A673 (cell line): Measurements from ENCODE around the gene KRT8. TPM values are rescaled to one million over a fixed set of nuclear protein-coding genes. Genes with fewer than 3 reads are reported as not detected.

Source experiments
- BruUV-seq: library from RNA; stranded (reverse); fragments of 400-500 nt; replicated peaks from 2 replicates; lab custom pipeline; 2021; lab: Mats Ljungman, UMichigan
- CTCF ChIA-PET: fragments of 300-600 bp; sonication (Branson Sonifier 250); formaldehyde crosslinking; loops from one replicate; lab custom pipeline; 2022; ENCODE audit warnings: antibody characterized with exemption; lab: Charles Lee
- POLR2A ChIA-PET: fragments of 300-600 bp; sonication (Branson Sonifier 250); formaldehyde crosslinking; loops from one replicate; lab custom pipeline; 2022; ENCODE audit warnings: antibody characterized with exemption; ENCODE audit not compliant: low non-redundant PET; lab: Charles Lee
- DNase-seq: peaks from one replicate; pipeline ENCODE4 v3.0.0-alpha.2; 2015; ENCODE audit warnings: low spot score
- H3K27ac ChIP-seq: fragments of 200-600 bp; sonication (generic); 2 replicates; pipeline ENCODE4 v1.5.1; 2016; ENCODE audit warnings: mixed run types, low read depth, mild to moderate bottlenecking, mixed read lengths, antibody characterized with exemption, low read length; ENCODE audit not compliant: poor library complexity, severe bottlenecking
- H3K27me3 ChIP-seq: fragments of 200-600 bp; sonication (generic); replicated peaks from 2 replicates; pipeline ENCODE4 v1.6.1; 2017; ENCODE audit warnings: mixed run types, low read depth, mild to moderate bottlenecking, mixed read lengths, antibody characterized with exemption, low read length; ENCODE audit not compliant: insufficient read depth, poor library complexity
- H3K36me3 ChIP-seq: fragments of 200-600 bp; sonication (generic); 2 replicates; pipeline ENCODE4 v1.6.1; 2016; ENCODE audit warnings: mixed run types, mild to moderate bottlenecking, mixed read lengths, antibody characterized with exemption, low read length; ENCODE audit not compliant: insufficient read depth, poor library complexity, severe bottlenecking
- H3K4me1 ChIP-seq: fragments of 200-600 bp; sonication (generic); 2 replicates; pipeline ENCODE4 v1.6.1; 2017; ENCODE audit warnings: mixed run types, mild to moderate bottlenecking, mixed read lengths, antibody characterized with exemption, low read length; ENCODE audit not compliant: insufficient read depth, poor library complexity, severe bottlenecking
- H3K4me3 ChIP-seq: fragments of 200-600 bp; sonication (generic); 2 replicates; pipeline ENCODE4 v1.5.1; 2016; ENCODE audit warnings: low read depth, mixed run types, mild to moderate bottlenecking, mixed read lengths, low read length; ENCODE audit not compliant: poor library complexity, severe bottlenecking
- H3K9me3 ChIP-seq: fragments of 200-600 bp; sonication (generic); 2 replicates; pipeline ENCODE4 v1.6.1; 2016; ENCODE audit warnings: mixed run types, low read depth, mild to moderate bottlenecking, mixed read lengths, antibody characterized with exemption, low read length; ENCODE audit not compliant: poor library complexity, severe bottlenecking
- CTCF ChIP-seq: fragments of 300-800, 200-600 bp; sonication (generic); conservative IDR thresholded peaks from 2 replicates; pipeline ENCODE4 v1.5.1; 2017; ENCODE audit warnings: low read depth, mild to moderate bottlenecking, antibody characterized with exemption, low read length, moderate library complexity, mixed read lengths
- EZH2 ChIP-seq: fragments of 200-600 bp; sonication (generic); IDR thresholded peaks from 2 replicates; pipeline ENCODE4 v1.6.1; 2017; ENCODE audit warnings: borderline replicate concordance, low read depth, mild to moderate bottlenecking, mixed read lengths, antibody characterized with exemption, low read length; ENCODE audit not compliant: poor library complexity, severe bottlenecking
- intact Hi-C: fragments of 100-400 bp; cut with micrococcal nuclease; formaldehyde crosslinking; loops from one replicate; pipeline ENCODE4 v1.10.0; 2022; ENCODE audit not compliant: unreplicated experiment
- total RNA-seq: library from RNA; stranded (reverse); gene quantifications from 2 replicates; pipeline ENCODE4 v1.2.3, GENCODE V29; 2021

Gene KRT8
- total RNA-seq, 1 experiment from 2014 or later, result 15.4 TPM

GRCh38 chr12:52907092-52907810 is 2.4 kb upstream of the KRT8 start:
- DNase-seq, result peak; percentile 30
- H3K4me3 ChIP-seq, result no peak overlapping the region
- TF ChIP-seq CTCF, result no peak
- no peak for TF ChIP-seq EZH2
- BruUV-seq, result no TSS peak
- H3K36me3 ChIP-seq, result no peaks in the 10 kb centered on the region
- H3K27ac ChIP-seq, result peak overlapping the region; percentile 67
- ChIA-PET POLR2A (no interaction called here), CTCF (no interaction called here)
- no peaks in the 10 kb centered on the region for H3K27me3 ChIP-seq
- H3K4me1 ChIP-seq, result peaks cover 19% of the 10 kb centered on the region
- H3K9me3 ChIP-seq, result no peaks in the 10 kb centered on the region
- intact Hi-C loops, result no loop called here

GRCh38 chr12:52906191-52906601 is 1.3 kb upstream of the KRT8 start:
- Histone ChIP-seq H3K36me3 (no peaks in the 10 kb centered on the region), H3K4me1 (peaks cover 19% of the 10 kb centered on the region), H3K27ac (no peak overlapping the region), H3K9me3 (no peaks in the 10 kb centered on the region), H3K4me3 (no peak overlapping the region), H3K27me3 (no peaks in the 10 kb centered on the region)
- CTCF ChIA-PET, result no interaction called here
- no peak for TF ChIP-seq CTCF
- DNase-seq, result no peak
- no TSS peak for BruUV-seq
- POLR2A ChIA-PET, result interaction anchor here (0.6 kb wide), 1 partner anchor 100 kb away, joined by 8 read pairs; the partner anchor contains the start of gene EIF4B
- intact Hi-C loops, result no loop called here

GRCh38 chr12:52903855-52904508 is 894 bp downstream of the KRT8 start:
- no peaks in the 10 kb centered on the region for H3K27me3 ChIP-seq
- H3K4me1 ChIP-seq, result peaks cover 19% of the 10 kb centered on the region
- POLR2A ChIA-PET, result no interaction called here
- no peak overlapping the region for H3K27ac ChIP-seq
- peak overlapping the region; percentile 23 for H3K4me3 ChIP-seq
- no peaks in the 10 kb centered on the region for H3K36me3 ChIP-seq
- CTCF ChIA-PET, result no interaction called here
- H3K9me3 ChIP-seq, result no peaks in the 10 kb centered on the region
- DNase-seq, result no peak
- intact Hi-C loops, result no loop called here
- TF ChIP-seq EZH2, result no peak
- no peak for TF ChIP-seq CTCF
- no TSS peak for BruUV-seq
